Kidney (tissue), 14 donors: Measurements from ENCODE around the gene FLT4. TPM values are rescaled to one million over a fixed set of nuclear protein-coding genes. Genes with fewer than 3 reads are reported as not detected.

ENCODE experiments used
- DNase-seq, 5 donors: peaks; one replicate each; pipeline ENCODE4 v3.0.0-alpha.2; 2013 to 2020
- FAIRE-seq: peaks from 2 replicates; lab custom pipeline; 2012; peaks lifted over from hg19 to GRCh38; lab: Jason Lieb, UNC
- H3K27ac ChIP-seq, 2 donors: one replicate each; pipeline ENCODE4 v1.7.0; 2013; ENCODE audit warnings: low read depth in 2 of 2, low read length in 2 of 2, inconsistent platforms in 1 of 2
- H3K27me3 ChIP-seq: one replicate; pipeline ENCODE4 v1.7.1; 2013; ENCODE audit warnings: low read length, inconsistent platforms; ENCODE audit not compliant: control insufficient read depth, insufficient read depth
- H3K36me3 ChIP-seq, 3 donors: one replicate each; pipeline versions ENCODE4 v1.7.0 to v1.7.1; 2013; ENCODE audit warnings: low read length in 3 of 3, control low read depth in 1 of 3, inconsistent platforms in 1 of 3; ENCODE audit not compliant: insufficient read depth in 3 of 3, control insufficient read depth in 2 of 3
- H3K4me1 ChIP-seq, 3 donors: one replicate each; pipeline versions ENCODE4 v1.7.0 to v1.7.1; 2013; ENCODE audit warnings: low read length in 3 of 3, inconsistent platforms in 1 of 3, low read depth in 1 of 3; ENCODE audit not compliant: control insufficient read depth in 2 of 3, insufficient read depth in 2 of 3
- H3K4me3 ChIP-seq, 3 donors: one replicate each; pipeline versions ENCODE4 v1.7.0 to v1.8.1; 2013; ENCODE audit warnings: low read length in 3 of 3, control low read depth in 1 of 3, inconsistent platforms in 1 of 3
- H3K9ac ChIP-seq, 3 donors: one replicate each; pipeline versions ENCODE4 v1.7.0 to v1.7.1; 2013; ENCODE audit warnings: low read length in 3 of 3, control low read depth in 1 of 3, inconsistent platforms in 1 of 3
- H3K9me3 ChIP-seq, 3 donors: one replicate each; pipeline versions ENCODE4 v1.7.0 to v1.7.1; 2013; ENCODE audit warnings: low read length in 3 of 3, control low read depth in 1 of 3, inconsistent platforms in 1 of 3; ENCODE audit not compliant: control insufficient read depth in 2 of 3, insufficient read depth in 1 of 3
- intact Hi-C: fragments of 100-400 bp; cut with DNase I; formaldehyde crosslinking; loops from one replicate; pipeline ENCODE4 v1.11.1; 2022
- polyA plus RNA-seq: library from polyadenylated mRNA; stranded (reverse); fragments of 350-450 nt; fragmentation: Illumina TruSeq; extraction: RNeasy Lipid Tissue Mini Kit (QIAGEN cat#74804); gene quantifications from one replicate; pipeline ENCODE4 v1.2.3, GENCODE V29; 2014; ENCODE audit warnings: low read depth, low replicate concordance; ENCODE audit not compliant: insufficient read depth
- total RNA-seq: library from RNA; stranded (reverse); fragmentation: NEBNext Ultra II Directional; extraction: Animal tissue kit (Norgen Biotek cat#: 25700); gene quantifications from one replicate; pipeline ENCODE4 v1.2.1, GENCODE V29; 2021
- TF ChIP-seq, protein P1 (sequence below): IDR thresholded peaks from 3 replicates; pipeline ENCODE4 v1.5.1; 2012; ENCODE audit warnings: mild to moderate bottlenecking, moderate library complexity, borderline replicate concordance; ENCODE audit not compliant: insufficient read depth; ENCODE audit errors: extremely low read depth
- donor health status: control.
- donor health status: control.
- donor health status: control.
- donor health status: control.
- donor health status: control.
- donor health status: DM: yes; HTN: yes; CAD: no.
- donor health status: Normal renal cell carcinoma (clear cell type).

FLT4 gene
- total and polyA plus RNA-seq, 2 donors from 2014 or later, result 6.9 to 29.4 TPM

DNA sequence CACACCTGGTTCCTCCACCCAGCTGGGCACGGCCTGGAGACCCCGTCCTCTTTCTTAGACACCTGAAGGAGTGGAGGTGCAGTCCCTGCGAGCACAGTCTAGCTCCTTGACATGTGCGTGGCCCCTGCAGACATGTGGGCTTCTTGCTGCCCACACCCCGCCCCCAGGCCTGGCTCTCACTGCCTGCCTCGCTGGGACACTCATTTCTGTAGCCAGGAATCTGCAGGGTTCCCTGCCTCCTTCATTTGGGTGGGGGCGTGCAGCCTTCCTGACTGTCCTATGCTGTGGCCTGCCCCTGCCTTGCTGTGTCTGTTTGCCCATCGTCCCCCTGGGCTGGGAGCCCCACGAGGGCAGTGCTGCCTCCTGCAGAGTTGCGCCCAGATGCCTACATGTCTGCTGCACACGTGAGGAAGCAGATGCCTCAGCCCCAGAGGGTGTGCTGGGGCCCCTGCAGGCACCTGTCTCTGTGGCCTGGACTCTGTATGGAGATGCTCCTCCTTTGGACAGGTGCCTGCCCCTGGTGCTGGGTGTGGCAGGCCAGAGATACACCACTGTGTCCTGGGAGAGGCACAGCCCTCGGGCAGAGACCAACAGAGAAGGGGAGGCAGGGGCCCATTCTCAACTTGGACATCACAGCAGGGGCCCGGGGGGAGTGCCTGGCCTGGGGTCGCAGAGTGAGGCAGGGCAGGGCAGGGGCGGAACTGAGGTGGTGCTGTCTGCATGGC, 22.6 kb downstream of the FLT4 start:
- DNase-seq, result no peak
- intact Hi-C loops, result no loop called here
- Histone ChIP-seq H3K9ac (no peak overlapping the region), H3K27me3 (no peaks in the 10 kb centered on the region), H3K4me1 (peaks cover 0 to 7% (median 0%) of the 10 kb centered on the region in 3 donors), H3K4me3 (no peak overlapping the region), H3K9me3 (no peaks in the 10 kb centered on the region), H3K27ac (no peak overlapping the region), H3K36me3 (no peaks in the 10 kb centered on the region)
- FAIRE-seq, result no peak
- TF ChIP-seq, protein P1, sequence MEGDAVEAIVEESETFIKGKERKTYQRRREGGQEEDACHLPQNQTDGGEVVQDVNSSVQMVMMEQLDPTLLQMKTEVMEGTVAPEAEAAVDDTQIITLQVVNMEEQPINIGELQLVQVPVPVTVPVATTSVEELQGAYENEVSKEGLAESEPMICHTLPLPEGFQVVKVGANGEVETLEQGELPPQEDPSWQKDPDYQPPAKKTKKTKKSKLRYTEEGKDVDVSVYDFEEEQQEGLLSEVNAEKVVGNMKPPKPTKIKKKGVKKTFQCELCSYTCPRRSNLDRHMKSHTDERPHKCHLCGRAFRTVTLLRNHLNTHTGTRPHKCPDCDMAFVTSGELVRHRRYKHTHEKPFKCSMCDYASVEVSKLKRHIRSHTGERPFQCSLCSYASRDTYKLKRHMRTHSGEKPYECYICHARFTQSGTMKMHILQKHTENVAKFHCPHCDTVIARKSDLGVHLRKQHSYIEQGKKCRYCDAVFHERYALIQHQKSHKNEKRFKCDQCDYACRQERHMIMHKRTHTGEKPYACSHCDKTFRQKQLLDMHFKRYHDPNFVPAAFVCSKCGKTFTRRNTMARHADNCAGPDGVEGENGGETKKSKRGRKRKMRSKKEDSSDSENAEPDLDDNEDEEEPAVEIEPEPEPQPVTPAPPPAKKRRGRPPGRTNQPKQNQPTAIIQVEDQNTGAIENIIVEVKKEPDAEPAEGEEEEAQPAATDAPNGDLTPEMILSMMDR, result no peak

- TF ChIP-seq, protein P1, result no peak
- H3K36me3 ChIP-seq, result no peaks in the 10 kb centered on the region
- H3K4me1 ChIP-seq, result peaks cover 0 to 5% (median 0%) of the 10 kb centered on the region in 3 donors
- H3K27ac ChIP-seq, result no peak overlapping the region
- intact Hi-C loops, result no loop called here
- no peak overlapping the region for H3K9ac ChIP-seq
- H3K27me3 ChIP-seq, result no peaks in the 10 kb centered on the region
- no peak for FAIRE-seq
- no peak overlapping the region for H3K4me3 ChIP-seq
- no peaks in the 10 kb centered on the region for H3K9me3 ChIP-seq
- no peak for DNase-seq
These were observed 23.4 kb downstream of the FLT4 start for GRCh38 chr5:180625791-180626660.

GRCh38 chr5:180625125-180625790, 24.1 kb downstream of the FLT4 start:
- no peaks in the 10 kb centered on the region for H3K36me3 ChIP-seq
- H3K4me1 ChIP-seq, result peaks cover 0 to 5% (median 0%) of the 10 kb centered on the region in 3 donors
- FAIRE-seq, result no peak
- TF ChIP-seq, protein P1, result no peak
- DNase-seq, result no peak
- no peak overlapping the region for H3K9ac ChIP-seq
- no peaks in the 10 kb centered on the region for H3K9me3 ChIP-seq
- intact Hi-C loops, result no loop called here
- H3K4me3 ChIP-seq, result no peak overlapping the region
- H3K27ac ChIP-seq, result no peak overlapping the region
- no peaks in the 10 kb centered on the region for H3K27me3 ChIP-seq
